Measurements from ENCODE around the gene FCN2. TPM values are rescaled to one million over a fixed set of nuclear protein-coding genes. Genes with fewer than 3 reads are reported as not detected.

FCN2 gene
- total RNA-seq, 1 donor from 2014 or later = not detected

GRCh38 chr9:134863941-134864820, 16.4 kb upstream of the FCN2 start:
- peaks cover 2% of the 10 kb centered on the region for H3K27me3 Mint-ChIP-seq (ENCODE audit: unreplicated experiment)
- H3K4me3 Mint-ChIP-seq (ENCODE audit: unreplicated experiment) = no peak overlapping the region
- no peak for DNase-seq (ENCODE audit: extremely low spot score, unreplicated experiment)
- TF ChIP-seq, protein P1, sequence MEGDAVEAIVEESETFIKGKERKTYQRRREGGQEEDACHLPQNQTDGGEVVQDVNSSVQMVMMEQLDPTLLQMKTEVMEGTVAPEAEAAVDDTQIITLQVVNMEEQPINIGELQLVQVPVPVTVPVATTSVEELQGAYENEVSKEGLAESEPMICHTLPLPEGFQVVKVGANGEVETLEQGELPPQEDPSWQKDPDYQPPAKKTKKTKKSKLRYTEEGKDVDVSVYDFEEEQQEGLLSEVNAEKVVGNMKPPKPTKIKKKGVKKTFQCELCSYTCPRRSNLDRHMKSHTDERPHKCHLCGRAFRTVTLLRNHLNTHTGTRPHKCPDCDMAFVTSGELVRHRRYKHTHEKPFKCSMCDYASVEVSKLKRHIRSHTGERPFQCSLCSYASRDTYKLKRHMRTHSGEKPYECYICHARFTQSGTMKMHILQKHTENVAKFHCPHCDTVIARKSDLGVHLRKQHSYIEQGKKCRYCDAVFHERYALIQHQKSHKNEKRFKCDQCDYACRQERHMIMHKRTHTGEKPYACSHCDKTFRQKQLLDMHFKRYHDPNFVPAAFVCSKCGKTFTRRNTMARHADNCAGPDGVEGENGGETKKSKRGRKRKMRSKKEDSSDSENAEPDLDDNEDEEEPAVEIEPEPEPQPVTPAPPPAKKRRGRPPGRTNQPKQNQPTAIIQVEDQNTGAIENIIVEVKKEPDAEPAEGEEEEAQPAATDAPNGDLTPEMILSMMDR (IDR thresholded peaks at IDR 0.05) = no peak
- H3K4me1 Mint-ChIP-seq (ENCODE audit: unreplicated experiment) = peaks cover 6% of the 10 kb centered on the region
- peaks cover 1% of the 10 kb centered on the region for H3K36me3 Mint-ChIP-seq (ENCODE audit: unreplicated experiment)
- H3K27ac Mint-ChIP-seq (ENCODE audit: unreplicated experiment) = no peak overlapping the region
- H3K9me3 Mint-ChIP-seq (ENCODE audit: unreplicated experiment) = peaks cover 10% of the 10 kb centered on the region

GRCh38 chr9:134864821-134865190, 15.8 kb upstream of the FCN2 start:
- Mint-ChIP-seq H3K27me3 (ENCODE audit: unreplicated experiment) (peaks cover 2% of the 10 kb centered on the region), H3K36me3 (ENCODE audit: unreplicated experiment) (peaks cover 1% of the 10 kb centered on the region), H3K4me1 (ENCODE audit: unreplicated experiment) (peaks cover 6% of the 10 kb centered on the region), H3K4me3 (ENCODE audit: unreplicated experiment) (no peak overlapping the region), H3K27ac (ENCODE audit: unreplicated experiment) (no peak overlapping the region), H3K9me3 (ENCODE audit: unreplicated experiment) (peaks cover 7% of the 10 kb centered on the region)
- TF ChIP-seq, protein P1 (IDR thresholded peaks at IDR 0.05) = no peak
- no peak for DNase-seq (ENCODE audit: extremely low spot score, unreplicated experiment)

DNA sequence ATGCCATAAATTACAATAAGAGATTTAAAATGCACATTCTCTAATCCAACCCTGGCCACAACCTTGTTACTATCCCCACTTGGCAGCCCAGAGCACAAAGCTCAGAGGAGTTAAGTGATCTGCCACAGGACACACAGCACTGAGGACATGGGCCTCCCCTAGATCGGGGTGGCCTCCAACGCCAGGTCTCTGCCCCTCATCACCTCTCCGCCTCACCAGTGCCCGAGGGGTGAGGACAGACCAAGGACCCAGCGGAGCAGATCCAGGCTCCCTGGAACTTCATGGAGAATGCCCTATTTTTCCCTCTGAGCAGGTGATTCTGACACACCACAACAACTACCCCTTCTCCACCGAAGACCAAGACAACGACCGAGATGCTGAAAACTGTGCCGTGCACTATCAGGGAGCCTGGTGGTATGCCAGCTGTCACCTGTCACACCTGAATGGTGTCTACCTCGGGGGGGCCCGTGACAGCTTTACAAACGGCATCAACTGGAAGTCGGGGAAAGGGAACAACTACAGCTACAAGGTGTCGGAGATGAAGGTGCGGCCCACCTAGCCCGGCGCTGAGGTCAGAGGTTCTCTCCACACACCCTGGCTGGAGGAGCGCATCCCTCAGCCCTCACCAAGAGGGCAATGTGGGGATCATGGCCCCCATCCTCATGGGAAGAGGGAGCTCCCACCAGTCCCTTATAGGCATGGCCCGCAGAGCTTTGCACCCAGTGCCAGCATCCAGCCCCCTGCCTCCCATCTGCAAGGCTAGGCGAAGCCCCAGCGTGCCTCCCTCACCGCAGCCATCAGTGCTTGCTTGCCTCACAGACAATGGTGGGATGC, 12.5 kb upstream of the FCN2 start:
- Mint-ChIP-seq H3K27ac (ENCODE audit: unreplicated experiment) (no peak overlapping the region), H3K27me3 (ENCODE audit: unreplicated experiment) (peaks cover 2% of the 10 kb centered on the region), H3K4me1 (ENCODE audit: unreplicated experiment) (peaks cover 20% of the 10 kb centered on the region), H3K4me3 (ENCODE audit: unreplicated experiment) (no peak overlapping the region), H3K36me3 (ENCODE audit: unreplicated experiment) (no peaks in the 10 kb centered on the region), H3K9me3 (ENCODE audit: unreplicated experiment) (no peaks in the 10 kb centered on the region)
- TF ChIP-seq, protein P1 (IDR thresholded peaks at IDR 0.05) = no peak
- peak; percentile 79 for DNase-seq (ENCODE audit: extremely low spot score, unreplicated experiment)

- Mint-ChIP-seq H3K27me3 (ENCODE audit: unreplicated experiment) (peaks cover 2% of the 10 kb centered on the region), H3K9me3 (ENCODE audit: unreplicated experiment) (no peaks in the 10 kb centered on the region), H3K4me3 (ENCODE audit: unreplicated experiment) (no peak overlapping the region), H3K27ac (ENCODE audit: unreplicated experiment) (no peak overlapping the region), H3K4me1 (ENCODE audit: unreplicated experiment) (peaks cover 18% of the 10 kb centered on the region), H3K36me3 (ENCODE audit: unreplicated experiment) (no peaks in the 10 kb centered on the region)
- DNase-seq (ENCODE audit: extremely low spot score, unreplicated experiment) = peak; percentile 81
- TF ChIP-seq, protein P1 (IDR thresholded peaks at IDR 0.05) = no peak
Observed at GRCh38 chr9:134868751-134869553, 11.7 kb upstream of the FCN2 start.

Data from osteocyte (in vitro differentiated cells).